Measurements from ENCODE around the gene FOXO3.
"Not testable (repeated sequence)": the region's sequence is repeated elsewhere in the genome, so short reads cannot be mapped to it uniquely, and the experiment has no call there.

Gene FOXO3

DNA sequence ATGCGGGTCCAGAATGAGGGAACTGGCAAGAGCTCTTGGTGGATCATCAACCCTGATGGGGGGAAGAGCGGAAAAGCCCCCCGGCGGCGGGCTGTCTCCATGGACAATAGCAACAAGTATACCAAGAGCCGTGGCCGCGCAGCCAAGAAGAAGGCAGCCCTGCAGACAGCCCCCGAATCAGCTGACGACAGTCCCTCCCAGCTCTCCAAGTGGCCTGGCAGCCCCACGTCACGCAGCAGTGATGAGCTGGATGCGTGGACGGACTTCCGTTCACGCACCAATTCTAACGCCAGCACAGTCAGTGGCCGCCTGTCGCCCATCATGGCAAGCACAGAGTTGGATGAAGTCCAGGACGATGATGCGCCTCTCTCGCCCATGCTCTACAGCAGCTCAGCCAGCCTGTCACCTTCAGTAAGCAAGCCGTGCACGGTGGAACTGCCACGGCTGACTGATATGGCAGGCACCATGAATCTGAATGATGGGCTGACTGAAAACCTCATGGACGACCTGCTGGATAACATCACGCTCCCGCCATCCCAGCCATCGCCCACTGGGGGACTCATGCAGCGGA lies 102.9 kb downstream of the FOXO3 start:
- DNase-seq: not testable (repeated sequence)

- no peak for DNase-seq
These were observed 104.9 kb downstream of the FOXO3 start for GRCh38 chr6:108665495-108666196.

- DNase-seq: no peak
These were observed 106.0 kb downstream of the FOXO3 start for GRCh38 chr6:108666656-108667260.

GRCh38 chr6:108667993-108668392 lies 107.3 kb downstream of the FOXO3 start:
- no peak for DNase-seq

- no peak for DNase-seq
These were observed 109.0 kb downstream of the FOXO3 start for GRCh38 chr6:108669673-108670072.

DNA sequence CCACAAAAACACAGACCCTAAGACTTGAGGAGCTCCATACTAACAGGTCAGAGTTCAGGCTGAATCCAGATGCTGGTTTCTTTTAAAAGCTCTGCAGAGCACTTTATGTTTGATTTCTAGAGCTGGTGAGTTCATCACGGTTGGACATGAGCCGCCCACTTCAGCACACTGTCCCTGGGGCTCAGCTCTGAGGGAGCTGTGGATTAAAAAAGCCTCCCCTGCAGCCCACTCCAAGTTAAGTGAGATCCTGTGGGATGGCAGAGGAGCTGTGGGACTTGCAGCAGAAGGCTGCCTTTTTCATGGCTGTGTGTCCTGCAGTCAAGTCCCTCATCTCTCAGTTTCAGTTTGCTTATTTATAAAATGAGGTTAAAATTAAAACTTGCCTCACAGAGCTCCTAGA lies 110.5 kb downstream of the FOXO3 start:
- no peak for DNase-seq

- no peak for DNase-seq
These were observed 111.1 kb downstream of the FOXO3 start for GRCh38 chr6:108671790-108672189.

- DNase-seq: no peak
These were observed 111.9 kb downstream of the FOXO3 start for GRCh38 chr6:108672641-108673040.

DNA sequence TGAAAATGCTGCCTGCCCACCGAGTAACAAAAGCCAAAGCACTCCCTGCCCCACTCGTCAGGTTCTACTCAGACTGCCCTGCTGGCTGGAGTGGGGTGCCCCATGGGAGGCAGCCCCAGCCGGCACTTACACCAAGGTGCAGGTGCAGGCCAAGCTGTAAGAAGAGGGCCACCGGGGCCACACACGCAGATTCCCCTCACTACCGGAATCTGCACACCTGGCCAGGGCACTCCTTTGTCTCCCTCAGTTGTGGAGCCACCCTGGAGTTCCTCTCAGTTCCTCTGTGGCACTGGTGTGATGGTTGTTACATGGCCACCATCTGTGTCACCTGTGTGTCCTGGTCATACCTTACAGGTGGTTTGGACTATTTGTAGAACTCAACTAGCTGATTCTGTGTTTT lies 112.4 kb downstream of the FOXO3 start:
- no peak for DNase-seq

DNA sequence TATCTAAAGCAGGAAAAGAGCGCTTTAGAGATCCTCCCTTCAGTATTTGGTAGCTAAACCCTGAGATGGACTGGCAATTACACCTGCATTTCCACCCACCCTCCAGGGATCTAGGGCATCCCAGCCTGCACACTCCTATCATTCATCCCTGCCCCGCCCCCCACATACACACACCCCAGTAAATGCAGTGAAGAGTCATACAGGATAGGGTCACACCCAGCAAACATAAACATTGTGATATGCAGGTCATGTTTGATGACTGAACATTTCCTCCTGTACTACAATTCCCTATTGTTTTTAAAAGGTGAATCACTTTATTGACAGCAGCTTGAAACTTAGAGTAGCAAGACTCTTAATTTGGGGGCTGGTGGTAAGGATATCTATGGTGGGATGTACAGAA lies 112.9 kb downstream of the FOXO3 start:
- DNase-seq: no peak

- DNase-seq: no peak
These were observed 114.8 kb downstream of the FOXO3 start for GRCh38 chr6:108675226-108676200.

DNA sequence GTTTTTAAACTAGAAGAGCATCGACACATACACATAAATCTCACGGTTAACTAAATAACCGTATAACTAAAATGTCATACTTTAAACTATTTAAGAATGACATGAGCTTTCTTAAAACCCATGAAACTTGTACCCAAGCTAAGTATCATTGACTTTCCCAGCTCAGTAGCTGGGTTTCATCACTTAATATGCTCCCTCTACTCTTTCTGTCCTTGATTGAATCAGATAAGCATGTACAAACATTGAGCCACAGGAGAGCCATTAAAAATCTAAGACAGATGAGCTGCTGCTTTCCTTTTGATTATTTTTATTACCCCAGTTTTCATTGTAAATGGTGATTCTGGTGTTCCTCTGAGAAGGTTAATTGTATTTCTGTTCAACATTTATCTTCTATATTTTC lies 115.8 kb downstream of the FOXO3 start:
- no peak for DNase-seq

GRCh38 chr6:108677357-108677756 lies 116.6 kb downstream of the FOXO3 start:
- no peak for DNase-seq

DNA sequence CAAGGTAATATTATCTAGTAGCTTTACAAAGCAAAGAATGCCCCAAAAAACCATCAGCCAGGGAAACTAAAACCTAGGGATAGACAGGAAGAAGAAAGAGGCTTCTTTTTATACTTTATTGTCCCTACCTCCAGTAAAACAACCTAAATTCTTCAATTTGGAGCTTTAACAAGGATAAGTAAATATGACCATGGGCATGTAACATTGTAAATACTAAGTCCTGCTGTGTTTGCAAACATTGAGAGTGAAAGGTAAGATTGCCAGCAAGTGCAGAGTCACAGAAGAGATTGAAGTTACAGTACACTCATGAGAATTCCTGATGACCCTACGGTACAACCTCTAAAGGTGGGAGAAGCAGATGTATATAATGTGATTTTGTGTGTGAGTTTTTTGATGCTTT lies 117.2 kb downstream of the FOXO3 start:
- DNase-seq: no peak

DNA sequence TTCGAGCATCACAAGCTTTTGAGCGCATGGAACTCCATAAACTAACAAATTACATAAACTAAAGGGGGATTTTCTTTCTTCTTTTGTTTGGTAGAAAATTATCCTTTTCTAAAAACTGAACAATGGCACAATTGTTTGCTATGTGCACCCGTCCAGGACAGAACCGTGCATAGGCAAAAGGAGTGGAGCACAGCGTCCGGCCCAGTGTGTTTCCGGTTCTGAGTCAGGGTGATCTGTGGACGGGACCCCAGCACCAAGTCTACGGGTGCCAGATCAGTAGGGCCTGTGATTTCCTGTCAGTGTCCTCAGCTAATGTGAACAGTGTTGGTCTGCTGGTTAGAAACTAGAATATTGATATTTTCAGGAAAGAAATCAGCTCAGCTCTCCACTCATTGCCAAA lies 119.6 kb downstream of the FOXO3 start:
- DNase-seq: not testable (repeated sequence)

GRCh38 chr6:108681721-108682120 lies 121.0 kb downstream of the FOXO3 start:
- not testable (repeated sequence) for DNase-seq

DNA sequence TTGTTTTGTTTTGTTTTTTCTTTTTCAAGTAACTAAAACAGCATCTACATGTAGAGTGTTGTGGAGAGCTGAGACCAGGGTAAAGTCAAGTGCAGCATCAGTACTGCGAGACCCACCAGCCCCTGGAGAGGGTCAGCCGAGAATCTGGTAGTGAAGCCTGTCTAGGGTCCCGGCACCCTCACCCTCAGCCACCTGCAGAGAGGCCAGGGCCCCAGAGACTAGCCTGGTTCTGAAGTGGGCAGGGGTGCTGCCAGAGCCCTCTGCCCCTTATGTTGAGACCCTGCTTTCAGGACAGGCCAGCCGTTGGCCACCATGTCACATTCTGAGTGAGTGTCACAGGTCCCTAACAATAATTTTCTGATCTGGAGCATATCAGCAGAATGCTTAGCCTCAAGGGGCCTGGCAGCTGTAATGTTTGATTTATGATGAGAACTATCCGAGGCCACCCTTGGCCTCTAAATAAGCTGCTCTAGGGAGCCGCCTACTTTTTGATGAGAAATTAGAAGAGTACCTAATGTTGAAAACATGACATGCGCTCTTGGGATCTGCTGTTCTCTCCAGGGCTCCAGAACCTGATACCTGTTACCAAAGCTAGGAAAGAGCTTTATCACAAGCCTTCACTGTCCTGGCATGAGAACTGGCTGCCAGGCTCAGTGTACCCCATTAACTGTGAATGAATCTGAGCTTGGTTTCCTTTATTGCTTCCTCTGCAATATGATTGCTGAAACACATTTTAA lies 121.8 kb downstream of the FOXO3 start:
- DNase-seq: not testable (repeated sequence)

GRCh38 chr6:108683976-108684375 lies 123.3 kb downstream of the FOXO3 start:
- not testable (repeated sequence) for DNase-seq

- no peak for DNase-seq
These were observed 124.1 kb downstream of the FOXO3 start for GRCh38 chr6:108684771-108685329.

DNA sequence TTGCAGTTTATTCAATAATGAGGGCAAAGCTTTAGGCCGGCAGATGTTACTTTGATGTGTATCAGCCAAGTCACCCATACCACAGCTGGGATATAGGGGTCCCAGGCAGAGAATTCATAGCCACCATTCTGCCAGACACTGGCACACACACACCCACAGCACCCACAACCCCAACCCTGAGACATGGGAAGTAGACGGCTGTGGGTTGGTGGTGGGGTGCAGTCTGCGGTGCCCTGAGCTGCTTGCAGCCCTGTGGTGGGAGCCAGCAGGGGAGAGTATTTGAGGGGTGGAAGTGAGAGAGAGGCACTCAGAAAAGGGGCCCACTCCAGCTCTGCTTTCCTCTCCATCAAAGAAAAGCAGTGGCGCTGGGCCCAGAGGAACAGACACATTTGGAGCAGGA lies 125.3 kb downstream of the FOXO3 start:
- DNase-seq: no peak

DNA sequence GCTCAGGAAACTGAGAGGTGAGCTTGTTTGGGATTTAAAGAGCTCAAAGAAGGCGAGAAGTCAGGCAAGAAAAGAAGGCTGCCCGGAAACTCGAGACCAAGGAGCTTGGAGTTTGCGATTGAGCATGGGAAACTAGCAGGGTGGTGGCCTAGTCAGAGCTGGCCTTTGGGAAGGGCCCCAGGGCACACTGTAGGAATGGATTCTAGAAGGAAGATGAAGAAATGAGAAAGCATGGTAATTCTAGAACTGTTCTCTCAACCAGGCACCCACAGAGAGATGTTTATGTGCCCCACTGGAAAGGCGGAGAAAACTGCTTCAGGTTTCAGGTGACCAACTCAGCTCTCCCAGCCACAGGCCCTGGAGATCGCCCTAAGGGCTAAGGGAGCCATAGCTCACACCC lies 126.2 kb downstream of the FOXO3 start:
- no peak for DNase-seq

DNA sequence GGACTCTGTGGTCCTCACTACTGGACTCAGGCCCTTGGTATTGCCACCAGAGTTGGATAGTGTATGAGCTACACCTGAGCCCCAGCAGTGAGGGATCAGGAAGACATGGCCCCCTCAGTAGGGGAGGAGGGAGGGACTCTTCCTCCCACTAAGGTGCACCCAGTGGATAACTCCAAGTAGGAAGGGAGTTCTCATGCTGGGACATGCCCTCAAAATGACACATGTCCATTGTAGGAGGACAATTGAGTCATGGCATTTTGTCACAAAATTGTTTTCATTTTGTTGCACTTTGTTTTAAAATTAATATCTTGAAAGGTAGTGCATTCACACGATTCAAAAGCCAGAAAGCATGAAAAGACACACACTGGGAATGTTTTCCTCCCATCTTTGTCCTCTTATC lies 127.2 kb downstream of the FOXO3 start:
- no peak for DNase-seq

All from effector CD8-positive, alpha-beta T cell (primary cell).